OCI-LY1 (cell line): ENCODE measurements around the gene MTNR1A.

ENCODE experiments used
- H2AFZ ChIP-seq: fragments of 200-600 bp; sonication (generic), shearing (Covaris generic); 2 replicates; pipeline ENCODE4 v1.6.0; 2014; ENCODE audit warnings: antibody characterized with exemption, mild to moderate bottlenecking, low read length
- H3F3A ChIP-seq: fragments of 200-600 bp; sonication (generic), shearing (Covaris generic); 2 replicates; pipeline ENCODE4 v1.6.0; 2014; ENCODE audit warnings: mild to moderate bottlenecking, antibody characterized with exemption, low read length, moderate library complexity; ENCODE audit not compliant: insufficient read depth
- H3K27ac ChIP-seq: fragments of 200-600 bp; sonication (generic); 2 replicates; pipeline ENCODE4 v1.5.1; 2014; ENCODE audit warnings: low read length, mixed run types, mild to moderate bottlenecking, low read depth; ENCODE audit not compliant: poor library complexity, severe bottlenecking
- H3K27me3 ChIP-seq: fragments of 200-600 bp; sonication (generic); 2 replicates; pipeline ENCODE4 v1.6.0; 2014; ENCODE audit warnings: antibody characterized with exemption, mild to moderate bottlenecking, low read length, moderate library complexity; ENCODE audit not compliant: insufficient read depth
- H3K36me3 ChIP-seq: fragments of 200-600 bp; sonication (generic); 2 replicates; pipeline ENCODE4 v1.6.1; 2014; ENCODE audit warnings: mild to moderate bottlenecking, antibody characterized with exemption, low read length, moderate library complexity, mixed read lengths; ENCODE audit not compliant: insufficient read depth
- H3K4me1 ChIP-seq: fragments of 200-600 bp; sonication (generic); 2 replicates; pipeline ENCODE4 v1.5.1; 2014; ENCODE audit warnings: mild to moderate bottlenecking, low read length, moderate library complexity; ENCODE audit not compliant: insufficient read depth, severe bottlenecking
- H3K4me2 ChIP-seq: fragments of 200-600 bp; sonication (generic), shearing (Covaris generic); 2 replicates; pipeline ENCODE4 v1.6.1; 2014; ENCODE audit warnings: low read length
- H3K4me3 ChIP-seq: fragments of 200-600 bp; sonication (generic); 2 replicates; pipeline ENCODE4 v1.5.1; 2014; ENCODE audit warnings: low read length, low read depth, mild to moderate bottlenecking, mixed read lengths; ENCODE audit not compliant: poor library complexity, severe bottlenecking
- H3K79me2 ChIP-seq: fragments of 200-600 bp; shearing (Covaris generic); 2 replicates; pipeline ENCODE4 v1.6.1; 2016; ENCODE audit warnings: mixed run types, low read length, mixed read lengths; ENCODE audit not compliant: insufficient read depth
- H3K9ac ChIP-seq: fragments of 200-600 bp; sonication (generic), shearing (Covaris generic); 2 replicates; pipeline ENCODE4 v1.6.1; 2014; ENCODE audit warnings: mild to moderate bottlenecking, low read length, mixed read lengths
- H3K9me2 ChIP-seq: fragments of 200-600 bp; sonication (generic), shearing (Covaris generic); 2 replicates; pipeline ENCODE4 v1.6.1; 2014; ENCODE audit warnings: low read depth, mild to moderate bottlenecking, low read length, mixed read lengths
- H3K9me3 ChIP-seq: fragments of 200-600 bp; shearing (Covaris generic); 2 replicates; pipeline ENCODE4 v1.6.1; 2014; ENCODE audit warnings: low read length, mixed read lengths
- H4K20me1 ChIP-seq: fragments of 200-600 bp; sonication (generic), shearing (Covaris generic); 2 replicates; pipeline ENCODE4 v1.6.0; 2016; ENCODE audit warnings: mild to moderate bottlenecking, low read length; ENCODE audit not compliant: insufficient read depth
- CTCF ChIP-seq: fragments of 200-600 bp; sonication (generic), shearing (Covaris generic); IDR thresholded peaks from 2 replicates; pipeline ENCODE4 v1.5.1; 2017; ENCODE audit warnings: mild to moderate bottlenecking, antibody characterized with exemption, low read length, moderate library complexity, mixed read lengths
- EZH2 ChIP-seq: fragments of 200-600 bp; sonication (generic), shearing (Covaris generic); IDR thresholded peaks from 2 replicates; pipeline ENCODE4 v1.8.0; 2017; ENCODE audit warnings: borderline replicate concordance, mixed run types, mild to moderate bottlenecking, antibody characterized with exemption, low read length, moderate library complexity, mixed read lengths

The MTNR1A gene

GRCh38 chr4:186580669-186581068 lies 25.3 kb upstream of the MTNR1A start:
- H3K27me3 ChIP-seq, result no peaks in the 10 kb centered on the region
- no peaks in the 10 kb centered on the region for H3K36me3 ChIP-seq
- no peak overlapping the region for H3K4me3 ChIP-seq
- no peaks in the 10 kb centered on the region for H3F3A ChIP-seq
- H3K4me2 ChIP-seq, result no peak overlapping the region
- H3K9ac ChIP-seq, result no peak overlapping the region
- H3K27ac ChIP-seq, result no peak overlapping the region
- no peak overlapping the region for H2AFZ ChIP-seq
- H3K79me2 ChIP-seq, result no peaks in the 10 kb centered on the region
- no peaks in the 10 kb centered on the region for H3K9me3 ChIP-seq
- no peak for TF ChIP-seq CTCF
- no peak for TF ChIP-seq EZH2
- H3K9me2 ChIP-seq, result no peaks in the 10 kb centered on the region
- H4K20me1 ChIP-seq, result no peaks in the 10 kb centered on the region
- no peaks in the 10 kb centered on the region for H3K4me1 ChIP-seq

GRCh38 chr4:186570193-186570996 lies 15.0 kb upstream of the MTNR1A start:
- no peak overlapping the region for H2AFZ ChIP-seq
- no peak overlapping the region for H3K27ac ChIP-seq
- no peaks in the 10 kb centered on the region for H3K9me3 ChIP-seq
- H3K27me3 ChIP-seq, result no peaks in the 10 kb centered on the region; the same call in 1 of the 2 replicates
- peaks cover 4% of the 10 kb centered on the region for H3K4me1 ChIP-seq
- no peak overlapping the region for H3K9ac ChIP-seq
- no peak overlapping the region for H3K4me3 ChIP-seq
- no peaks in the 10 kb centered on the region for H3K36me3 ChIP-seq
- H3K9me2 ChIP-seq, result no peaks in the 10 kb centered on the region
- no peaks in the 10 kb centered on the region for H3F3A ChIP-seq
- no peaks in the 10 kb centered on the region for H3K79me2 ChIP-seq
- H4K20me1 ChIP-seq, result no peaks in the 10 kb centered on the region
- no peak for TF ChIP-seq EZH2
- no peak for TF ChIP-seq CTCF
- no peak overlapping the region for H3K4me2 ChIP-seq

- H3K27ac ChIP-seq, result no peak overlapping the region
- H3K9me2 ChIP-seq, result no peaks in the 10 kb centered on the region
- no peaks in the 10 kb centered on the region for H3K9me3 ChIP-seq
- H3F3A ChIP-seq, result no peaks in the 10 kb centered on the region
- H3K4me1 ChIP-seq, result peaks cover 4% of the 10 kb centered on the region
- H3K9ac ChIP-seq, result no peak overlapping the region
- H3K27me3 ChIP-seq, result no peaks in the 10 kb centered on the region; the same call in 1 of the 2 replicates
- no peak overlapping the region for H3K4me3 ChIP-seq
- H3K36me3 ChIP-seq, result no peaks in the 10 kb centered on the region
- no peak overlapping the region for H2AFZ ChIP-seq
- TF ChIP-seq EZH2, result no peak
- no peak for TF ChIP-seq CTCF
- H3K79me2 ChIP-seq, result no peaks in the 10 kb centered on the region
- H4K20me1 ChIP-seq, result no peaks in the 10 kb centered on the region
- no peak overlapping the region for H3K4me2 ChIP-seq
Measured at GRCh38 chr4:186569533-186570192, 14.3 kb upstream of the MTNR1A start.
